ENCODE data around the gene WWTR1. TPM values are rescaled to one million over a fixed set of nuclear protein-coding genes. Genes with fewer than 3 reads are reported as not detected.

WWTR1 gene
- total RNA-seq, 1 experiment from 2014 or later: 25.5 TPM

GRCh38 chr3:149640976-149641728, 16.7 kb downstream of the WWTR1 start:
- CTCF ChIA-PET: interaction anchor here (0.8 to 1.0 kb wide), 2 partner anchors 30 to 110 kb away, joined by 3 read pairs; no protein-coding TSS in a partner anchor
- no peak for ATAC-seq
- POLR2A ChIA-PET: interaction anchor here (1.0 kb wide), 1 partner anchor 17 kb away, joined by 3 read pairs; the partner anchor contains the start of gene WWTR1
- Mint-ChIP-seq H3K27me3 (ENCODE audit: low read depth) (no peaks in the 10 kb centered on the region), H3K9me3 (no peaks in the 10 kb centered on the region), H3K36me3 (peaks cover 5% of the 10 kb centered on the region), H3K4me3 (no peak overlapping the region), H3K4me1 (peaks cover 26% of the 10 kb centered on the region), H3K27ac (peak overlapping the region; percentile 13)
- DNase-seq (ENCODE audit: low spot score): no peak
- TF ChIP-seq MYBL2 (CRISPR knock-in tag; IDR thresholded peaks at IDR 0.05) (no peak), NFYB (CRISPR knock-in tag; conservative IDR thresholded peaks at IDR 0.05; ENCODE audit: low read depth) (no peak), IRF1 (CRISPR knock-in tag; IDR thresholded peaks at IDR 0.05) (no peak), TEAD1 (CRISPR knock-in tag; IDR thresholded peaks at IDR 0.05) (no peak), ZNF263 (CRISPR knock-in tag; IDR thresholded peaks at IDR 0.05; ENCODE audit: low read depth) (no peak), FOXK1 (CRISPR knock-in tag; IDR thresholded peaks at IDR 0.05) (no peak), E2F1 (CRISPR knock-in tag; IDR thresholded peaks at IDR 0.05) (no peak), CREB1 (CRISPR knock-in tag; IDR thresholded peaks at IDR 0.05) (no peak), SP1 (CRISPR knock-in tag; conservative IDR thresholded peaks at IDR 0.05) (no peak), TEAD4 (CRISPR knock-in tag; IDR thresholded peaks at IDR 0.05) (no peak), IRF2 (CRISPR knock-in tag; IDR thresholded peaks at IDR 0.05; ENCODE audit: borderline replicate concordance, low read depth) (no peak), JUN (CRISPR knock-in tag; IDR thresholded peaks at IDR 0.05) (no peak)
- TF ChIP-seq, protein P1, sequence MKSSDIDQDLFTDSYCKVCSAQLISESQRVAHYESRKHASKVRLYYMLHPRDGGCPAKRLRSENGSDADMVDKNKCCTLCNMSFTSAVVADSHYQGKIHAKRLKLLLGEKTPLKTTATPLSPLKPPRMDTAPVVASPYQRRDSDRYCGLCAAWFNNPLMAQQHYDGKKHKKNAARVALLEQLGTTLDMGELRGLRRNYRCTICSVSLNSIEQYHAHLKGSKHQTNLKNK (CRISPR knock-in tag; IDR thresholded peaks at IDR 0.05): no peak

GRCh38 chr3:149639093-149639486, 18.7 kb downstream of the WWTR1 start:
- ATAC-seq (no peak), DNase-seq (ENCODE audit: low spot score) (no peak)
- Mint-ChIP-seq H3K36me3 (no peaks in the 10 kb centered on the region), H3K9me3 (no peaks in the 10 kb centered on the region), H3K4me1 (peaks cover 33% of the 10 kb centered on the region), H3K4me3 (no peak overlapping the region), H3K27ac (peak overlapping the region; percentile 12), H3K27me3 (ENCODE audit: low read depth) (no peaks in the 10 kb centered on the region)
- no peak for TF ChIP-seq ZNF396 (CRISPR knock-in tag; IDR thresholded peaks at IDR 0.05; ENCODE audit: borderline replicate concordance)
- CTCF ChIA-PET: no interaction called here
- POLR2A ChIA-PET: no interaction called here

- H3K36me3 Mint-ChIP-seq: peaks cover 5% of the 10 kb centered on the region; the same call in 1 of the 2 replicates
- DNase-seq (ENCODE audit: low spot score) (no peak), ATAC-seq (no peak)
- POLR2A ChIA-PET: no interaction called here
- no peaks in the 10 kb centered on the region for H3K27me3 Mint-ChIP-seq (ENCODE audit: low read depth)
- CTCF ChIA-PET: interaction anchor here (0.6 to 1.2 kb wide), 3 partner anchors 69 to 683 kb away, joined by 3 to 4 read pairs (median 4); partner anchors contain the start of gene COMMD2
- H3K27ac Mint-ChIP-seq: peak overlapping the region; percentile 12
- TF ChIP-seq MYBL2 (CRISPR knock-in tag; IDR thresholded peaks at IDR 0.05) (no peak), E2F5 (CRISPR knock-in tag; IDR thresholded peaks at IDR 0.05) (no peak)
- H3K4me3 Mint-ChIP-seq: no peak overlapping the region
- no peaks in the 10 kb centered on the region for H3K9me3 Mint-ChIP-seq
- peaks cover 27% of the 10 kb centered on the region for H3K4me1 Mint-ChIP-seq
These were observed 19.4 kb downstream of the WWTR1 start for GRCh38 chr3:149638228-149639092.

All from WTC11 (cell line).